GM19468 (cell line): ENCODE results near the gene HOXA10.

Experiments used
- ATAC-seq: cut with Tn5 transposase; IDR thresholded peaks from one replicate; pipeline ENCODE4 v1.9.1; 2021; ENCODE audit warnings: mild to moderate bottlenecking, moderate library complexity, moderate number of reproducible peaks; ENCODE audit not compliant: unreplicated experiment; ENCODE audit errors: extremely low read depth

Gene HOXA10

DNA sequence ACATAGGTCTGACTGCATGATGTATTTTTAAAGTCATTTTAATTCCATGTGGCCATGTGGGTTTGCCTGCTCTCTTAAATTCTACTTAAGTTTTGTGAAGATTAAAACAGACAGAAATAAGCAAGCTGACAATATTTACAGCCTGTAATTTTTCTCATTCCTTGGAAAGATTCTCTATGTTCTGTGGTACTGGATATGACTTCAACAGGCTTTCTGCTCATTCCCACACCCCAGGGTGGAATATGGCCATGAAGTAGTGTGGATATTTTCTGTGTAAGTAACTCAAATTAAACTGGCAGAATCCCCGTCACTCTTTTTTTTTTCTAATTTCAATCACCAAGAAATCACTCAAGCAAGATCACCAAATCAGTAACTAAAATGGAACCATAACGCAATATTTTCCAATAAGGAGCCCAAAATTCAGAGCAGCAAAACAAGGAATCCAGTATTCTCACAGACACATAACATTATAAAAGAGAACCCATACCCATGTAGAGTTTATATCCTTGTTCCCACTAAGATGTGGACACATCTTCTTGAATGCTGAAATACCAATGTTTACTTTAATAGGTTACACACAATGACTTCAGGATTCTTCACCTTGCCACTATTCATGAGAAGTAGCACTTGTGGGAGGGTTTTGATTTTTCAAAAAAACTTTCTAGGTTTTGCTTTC is 36.3 kb downstream of the HOXA10 start:
- no peak for ATAC-seq

DNA sequence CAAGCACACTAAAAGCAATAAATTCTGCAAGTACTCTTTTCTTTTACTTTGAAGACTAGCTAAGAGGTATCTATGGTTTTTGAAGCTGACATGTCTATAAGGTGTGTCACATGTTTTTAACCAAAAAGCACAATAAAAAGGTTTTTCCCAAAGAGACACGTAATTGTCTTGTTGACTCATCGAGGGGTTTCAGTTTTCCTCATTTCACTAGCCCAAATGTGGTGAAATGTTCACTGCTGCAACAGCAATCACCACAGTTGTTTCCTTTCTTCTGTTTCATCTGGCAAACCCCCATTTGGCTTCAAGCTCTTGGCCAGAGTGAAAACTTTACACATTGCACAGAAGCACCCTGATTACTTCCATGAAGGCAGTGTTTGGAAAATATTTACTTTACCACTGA is 39.7 kb downstream of the HOXA10 start:
- ATAC-seq, result no peak

DNA sequence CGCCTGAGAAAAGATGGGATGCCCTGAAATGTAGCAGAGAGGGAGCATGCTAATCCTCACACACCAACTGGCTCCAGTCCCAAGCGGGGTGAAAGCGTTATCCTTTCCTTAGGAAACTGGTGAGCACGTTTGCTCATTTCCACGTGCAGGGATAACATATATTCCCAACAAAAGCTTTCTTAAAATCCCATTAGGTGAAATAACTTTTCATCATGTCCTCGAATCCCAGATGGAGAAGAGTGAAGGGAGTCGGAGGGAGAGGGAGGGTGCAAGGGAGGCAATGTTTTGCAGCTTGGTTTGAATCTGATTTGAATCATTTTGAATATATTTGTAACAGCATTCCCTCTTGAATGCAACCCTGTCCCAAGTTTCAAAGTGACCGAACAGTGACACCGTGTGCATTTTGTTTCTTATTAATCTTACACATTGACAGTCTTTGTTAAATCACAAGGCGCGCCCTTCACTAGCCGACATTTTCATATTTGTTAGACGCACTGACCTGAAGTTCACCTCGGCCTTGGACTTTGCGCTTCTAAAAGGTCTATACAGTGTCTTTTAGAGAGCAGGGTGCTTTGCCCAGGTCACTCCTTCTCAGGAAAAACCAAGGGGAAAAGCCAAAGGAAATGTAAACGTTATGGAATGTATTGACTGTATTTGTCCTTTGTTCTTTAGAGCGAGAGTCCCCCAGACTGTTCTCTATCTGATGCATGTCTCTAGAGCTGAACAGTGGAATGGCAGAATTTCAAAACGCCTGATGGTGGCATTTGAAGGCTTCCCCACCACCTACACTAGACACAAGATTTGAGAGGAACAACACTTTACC is 40.5 kb downstream of the HOXA10 start:
- no peak for ATAC-seq

DNA sequence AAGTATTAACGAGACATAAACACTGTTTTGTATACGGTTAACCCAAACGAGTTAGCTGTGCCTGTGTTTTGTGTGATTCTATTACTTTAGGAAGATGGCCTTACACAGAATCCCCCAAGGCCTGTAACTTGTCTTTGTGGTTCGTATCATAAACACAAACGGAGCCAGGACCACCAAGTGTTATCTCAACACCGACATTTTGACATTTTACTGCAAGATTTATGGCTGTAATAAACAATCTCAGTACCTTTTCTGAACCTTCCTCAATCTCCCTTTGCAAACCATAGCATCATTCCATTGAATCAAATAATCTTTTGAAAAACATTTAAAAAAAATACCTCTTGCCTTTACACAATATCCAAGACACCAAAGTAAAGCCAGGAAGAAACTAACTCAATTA is 41.1 kb downstream of the HOXA10 start:
- no peak for ATAC-seq

DNA sequence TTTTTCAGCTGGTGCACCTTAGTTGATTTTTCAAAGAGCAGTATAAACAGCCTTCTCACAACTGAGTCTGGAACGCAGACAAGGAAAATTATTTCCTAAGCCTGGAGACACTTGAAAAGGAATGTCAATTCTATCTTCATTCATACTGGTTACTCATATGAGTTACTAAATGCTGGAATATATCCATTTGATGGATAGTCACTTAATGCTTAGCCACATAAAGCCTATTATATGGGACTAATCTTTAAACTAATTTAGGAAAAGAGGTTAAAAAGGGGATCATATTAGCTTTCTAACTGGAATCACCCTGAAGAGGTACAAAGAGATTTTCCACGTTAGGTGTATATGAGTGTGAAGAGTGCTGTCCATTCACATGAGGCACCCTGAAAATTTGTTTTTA is 41.9 kb downstream of the HOXA10 start:
- no peak for ATAC-seq

DNA sequence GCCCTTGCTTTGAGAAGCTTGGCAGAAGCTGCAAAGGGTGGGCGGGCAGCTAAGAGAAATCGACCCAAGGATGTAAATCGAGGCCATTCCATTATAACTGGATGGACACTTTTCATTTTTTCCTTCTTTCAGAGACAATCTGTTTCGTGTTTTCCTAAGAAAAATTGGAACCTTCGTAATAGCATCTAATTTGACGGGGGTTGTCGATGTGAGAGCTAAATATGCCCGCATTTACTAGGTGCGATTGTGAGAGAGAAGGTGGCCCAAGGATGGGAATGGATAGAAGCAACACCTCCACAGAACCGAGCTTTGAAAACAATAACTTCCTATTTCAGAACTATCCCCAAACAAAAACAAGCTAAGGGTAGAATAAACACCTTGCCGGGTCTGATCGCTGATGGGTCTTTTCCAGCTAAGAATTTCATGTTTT is 42.7 kb downstream of the HOXA10 start:
- ATAC-seq, result no peak

DNA sequence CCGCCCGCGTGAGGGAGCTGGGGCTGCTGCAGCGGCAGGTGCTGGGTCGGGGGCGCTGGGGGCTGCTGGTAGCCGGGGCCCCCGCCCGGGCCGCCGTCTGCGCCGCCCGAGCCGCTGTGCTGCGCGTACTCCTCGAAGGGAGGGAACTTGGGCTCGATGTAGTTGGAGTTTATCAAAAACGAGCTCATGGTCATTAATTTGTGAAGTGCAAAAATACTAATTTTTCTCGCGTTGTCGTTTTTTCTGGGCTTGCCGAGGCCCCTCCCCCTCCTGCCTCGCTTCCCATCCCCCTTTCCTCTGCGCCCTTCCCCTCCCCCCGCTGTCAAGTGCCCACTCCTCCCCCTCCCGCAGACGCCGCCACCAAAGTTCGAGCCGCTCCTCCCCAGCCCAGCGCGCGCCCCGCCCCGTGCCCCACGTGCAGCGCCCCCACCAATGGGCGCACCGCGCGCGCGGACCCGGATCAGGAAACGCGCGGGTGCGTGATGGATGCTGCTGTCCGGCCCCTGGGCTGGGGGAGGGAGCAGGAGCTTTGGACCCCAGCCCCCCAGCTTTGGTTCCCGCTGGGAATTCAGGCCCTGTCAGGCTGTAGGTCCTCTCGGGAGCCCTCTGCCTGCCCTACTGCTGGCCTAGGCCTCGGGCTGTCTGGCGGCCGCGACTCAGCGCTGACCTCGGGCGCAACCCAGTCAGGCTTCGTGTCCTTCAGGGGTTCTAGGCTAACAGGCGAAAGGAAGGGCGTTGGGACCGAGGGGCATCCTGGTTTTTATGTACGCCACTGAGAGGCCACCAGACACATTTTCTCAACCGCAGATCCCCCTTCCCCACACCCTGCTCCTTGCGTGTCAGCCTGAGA is 43.4 kb downstream of the HOXA10 start, which contains the start of gene HOXA4:
Gene HOXA4, minus strand, starts transcription at position 218 of the 850 bp plus-strand sequence. Its CDS starts 24 bp downstream, at position 194.
- no peak for ATAC-seq

DNA sequence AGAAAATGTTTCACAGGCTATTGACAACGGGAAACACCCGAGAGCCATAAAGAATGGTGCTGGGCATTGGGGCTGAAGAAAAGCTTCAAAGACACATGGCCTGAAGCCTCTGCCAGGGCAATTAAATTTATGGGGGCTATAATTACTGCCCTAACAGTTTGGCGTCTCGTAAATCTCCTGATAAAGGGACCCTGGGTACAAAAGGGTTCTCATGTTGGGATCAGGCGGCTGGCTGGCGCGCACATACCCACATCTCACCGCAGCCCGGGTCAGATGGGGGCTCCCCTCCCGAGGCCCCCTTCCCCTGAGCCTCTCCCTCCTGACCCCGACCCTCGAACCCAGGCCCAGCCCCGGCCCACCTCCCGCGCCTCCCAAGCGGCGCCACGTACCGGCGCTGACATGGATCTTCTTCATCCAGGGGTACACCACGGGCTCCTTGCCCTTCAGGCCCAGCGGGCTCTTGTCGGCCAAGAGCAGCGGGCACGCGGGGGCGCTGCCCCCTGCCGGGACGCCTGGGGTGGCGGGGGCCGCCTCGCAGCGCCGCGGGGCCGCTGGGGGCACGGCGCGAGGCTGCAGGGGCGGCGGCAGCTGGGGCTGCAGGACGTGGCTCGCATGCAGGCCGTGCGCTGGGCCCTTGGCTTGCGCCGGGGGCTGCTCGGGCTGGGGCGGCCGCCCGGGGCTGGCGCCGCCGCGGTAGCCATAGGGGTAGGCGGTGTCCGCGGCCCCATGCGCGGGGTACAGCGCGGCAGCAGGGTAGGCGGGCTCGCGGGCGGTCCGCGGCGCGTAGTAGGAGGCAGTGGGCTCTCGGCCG is 44.2 kb downstream of the HOXA10 start:
- ATAC-seq, result no peak

DNA sequence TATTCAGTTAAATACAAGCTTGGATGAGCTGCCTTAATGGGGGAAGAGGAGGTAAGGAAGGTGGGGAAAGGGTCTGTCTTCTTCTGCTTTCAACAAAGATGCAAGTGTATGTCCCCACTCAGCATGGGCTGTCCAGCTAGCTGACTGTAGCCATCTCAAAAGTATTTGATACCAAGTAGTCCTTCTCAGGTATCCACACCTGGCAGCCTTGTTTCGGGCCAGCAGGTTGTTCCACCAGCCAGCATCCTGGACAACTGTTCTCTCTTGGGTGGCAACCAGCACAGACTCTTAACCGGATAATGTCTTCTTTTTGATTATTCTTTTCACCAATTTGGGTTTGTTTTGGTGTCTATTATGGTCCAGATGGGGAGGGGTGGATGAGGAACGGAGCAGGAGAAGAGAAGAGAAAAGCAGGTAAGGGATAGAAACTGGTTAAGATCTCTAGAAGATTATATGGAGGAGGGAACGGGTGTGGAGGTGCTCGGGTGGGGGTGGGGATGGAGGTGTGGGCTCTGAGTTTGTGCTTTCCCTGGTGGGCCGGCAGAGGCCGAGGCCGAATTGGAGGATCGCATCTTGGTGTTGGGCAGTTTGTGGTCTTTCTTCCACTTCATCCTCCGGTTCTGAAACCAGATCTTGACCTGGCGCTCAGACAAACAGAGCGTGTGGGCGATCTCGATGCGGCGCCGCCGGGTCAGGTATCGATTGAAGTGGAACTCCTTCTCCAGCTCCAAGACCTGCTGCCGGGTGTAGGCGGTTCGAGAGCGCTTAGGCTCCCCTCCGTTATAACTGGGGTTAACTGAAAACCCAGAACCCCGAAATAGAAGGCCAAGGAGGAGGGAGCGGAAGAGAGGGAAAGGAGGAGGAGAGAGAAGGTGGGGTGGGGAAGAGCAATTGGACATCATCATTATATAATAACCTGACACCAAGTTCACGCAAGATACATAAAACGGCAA is 45.1 kb downstream of the HOXA10 start:
- no peak for ATAC-seq

DNA sequence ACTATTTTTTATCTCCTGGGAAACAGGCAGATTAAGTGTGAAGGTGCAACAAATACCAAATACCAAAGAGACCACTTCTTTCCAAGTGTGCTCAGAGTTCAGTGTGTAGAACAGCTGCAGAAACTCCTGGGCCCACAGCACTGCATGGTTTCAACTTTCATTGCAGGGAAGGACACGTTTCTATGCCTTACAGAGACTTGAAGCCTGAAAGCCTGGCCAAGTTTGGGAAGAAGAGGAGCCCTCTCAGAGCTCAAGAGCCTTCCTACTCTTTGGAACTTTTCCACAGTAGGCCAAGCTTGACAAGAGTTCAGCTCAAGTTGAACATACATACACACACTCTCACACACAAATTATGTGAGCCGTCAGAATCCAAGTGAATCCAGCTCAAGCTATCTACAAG is 46.1 kb downstream of the HOXA10 start:
- no peak for ATAC-seq

DNA sequence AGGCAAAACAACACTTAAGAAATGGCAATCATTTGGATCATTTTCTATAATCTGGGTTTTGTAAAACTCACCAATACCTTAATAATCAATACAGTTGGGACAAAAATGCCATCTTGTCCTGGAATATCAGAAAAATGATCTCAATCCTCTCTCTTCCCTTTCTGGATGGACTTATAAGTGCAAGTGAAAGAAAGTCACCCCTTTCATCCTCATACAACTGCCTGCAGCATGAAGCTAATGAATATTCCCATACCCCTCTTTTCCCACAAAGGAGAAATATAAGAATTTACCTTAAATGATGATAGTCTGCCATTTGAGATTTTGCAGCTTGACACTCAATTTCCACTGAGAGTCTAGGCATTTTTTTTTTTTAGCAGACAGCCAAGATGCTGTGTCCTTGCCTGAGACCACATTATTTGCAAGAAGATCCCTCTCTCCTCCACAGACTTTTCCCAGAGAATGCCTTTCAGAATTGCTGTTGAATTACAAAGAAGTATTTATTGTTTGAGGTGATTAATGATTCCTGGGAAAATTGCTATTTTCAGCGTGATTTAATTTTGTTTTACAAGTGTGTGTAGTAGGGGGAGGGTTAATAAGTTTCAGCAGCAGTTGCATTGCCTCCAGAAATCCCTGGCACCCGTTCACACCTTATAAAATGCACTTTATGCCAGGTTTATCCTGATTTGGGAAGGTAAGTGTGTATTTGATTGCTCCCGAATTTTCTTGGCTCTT is 47.4 kb downstream of the HOXA10 start:
- no peak for ATAC-seq

DNA sequence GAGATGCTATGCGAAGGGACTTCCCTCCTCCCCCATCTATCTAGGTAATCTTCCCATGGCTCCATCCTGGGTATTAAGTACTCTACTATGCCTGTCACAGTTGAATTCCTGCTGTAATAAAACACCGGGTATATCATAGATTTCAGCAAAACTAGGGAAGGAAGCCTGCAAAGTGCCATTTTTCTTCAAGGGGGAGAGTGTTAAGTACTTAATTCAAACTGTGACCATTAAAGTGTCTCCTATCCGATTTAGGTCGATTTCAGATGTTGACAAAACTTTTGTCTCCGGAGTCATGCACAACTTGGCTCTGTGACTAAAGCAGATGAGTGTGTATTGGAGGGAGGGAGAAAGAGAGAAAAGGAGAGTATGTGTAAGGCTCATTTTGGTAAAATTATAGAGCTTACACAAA is 48.1 kb downstream of the HOXA10 start:
- ATAC-seq, result no peak

DNA sequence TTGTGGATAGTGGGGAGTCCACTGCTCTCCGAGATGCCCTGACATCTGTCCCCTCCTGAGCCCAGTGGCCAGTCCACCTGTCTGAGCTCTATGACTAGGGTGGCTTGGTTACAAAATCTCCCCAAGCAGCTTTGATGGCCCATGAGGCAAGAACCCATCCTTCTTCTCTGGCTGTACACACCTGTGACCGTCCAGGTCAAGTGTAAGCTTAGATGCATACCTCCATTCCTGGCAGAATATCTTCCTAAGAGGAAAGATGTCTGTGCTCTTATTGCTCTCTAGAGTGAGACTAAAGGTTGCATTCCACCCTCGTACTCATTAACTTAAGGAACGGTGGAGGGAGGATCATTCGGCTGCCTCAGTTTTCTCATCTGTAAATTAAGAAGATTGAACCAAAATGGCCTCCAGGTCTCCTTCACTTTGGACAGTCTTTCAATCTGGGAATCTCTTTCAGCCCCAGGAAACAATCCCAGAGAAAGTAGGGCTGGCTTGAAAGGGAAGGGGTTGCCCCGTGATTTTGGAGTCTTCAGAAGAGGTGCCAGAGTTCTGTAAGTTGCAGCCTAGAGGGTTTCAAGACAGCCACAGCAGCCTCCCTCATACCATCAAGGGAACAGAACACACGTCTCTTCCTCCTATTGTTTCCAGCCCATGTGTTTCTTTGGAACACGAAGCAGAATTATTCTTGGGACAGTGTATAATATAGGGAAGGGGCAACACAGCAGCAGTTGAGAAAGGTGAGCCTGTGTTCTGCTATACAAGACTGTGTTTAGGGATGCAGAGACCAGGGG is 49.0 kb downstream of the HOXA10 start:
- no peak for ATAC-seq

DNA sequence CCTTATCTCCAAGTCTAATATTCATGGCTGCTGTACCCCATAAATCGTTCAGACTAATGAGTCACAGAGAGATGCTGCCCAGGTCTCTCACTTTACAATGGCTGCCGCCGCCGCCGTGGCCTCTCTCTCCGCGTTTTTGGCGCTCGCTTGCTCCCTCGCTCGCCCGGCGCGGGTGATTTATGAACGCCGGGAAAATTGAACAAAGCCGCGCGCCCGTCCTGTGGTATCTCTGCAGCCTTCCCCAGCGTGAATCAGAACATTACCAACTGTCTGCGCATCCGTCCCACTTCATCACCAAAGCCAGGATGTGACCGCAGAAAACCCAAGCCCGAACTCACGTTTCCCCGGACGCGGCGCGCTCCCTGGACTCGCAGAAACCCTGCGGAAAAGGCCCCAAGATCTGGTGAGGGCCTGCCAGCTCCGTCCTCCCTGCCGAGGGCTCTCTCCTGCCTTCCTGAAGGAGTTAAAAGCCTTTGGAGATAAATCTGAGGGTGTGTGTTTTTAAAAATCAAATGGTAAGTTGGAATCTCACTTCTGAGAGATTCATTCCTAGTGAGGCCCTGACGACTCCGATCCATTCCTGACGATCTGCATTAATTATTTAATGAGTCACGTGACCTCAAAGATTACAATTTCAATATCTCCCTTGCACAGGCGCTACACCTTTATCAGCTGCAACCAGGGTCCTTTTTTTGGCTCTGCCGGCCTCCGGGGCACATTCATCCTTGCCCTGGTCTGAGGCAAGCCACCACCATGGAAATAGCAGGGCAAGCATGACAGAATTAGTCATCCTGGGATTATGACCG is 49.8 kb downstream of the HOXA10 start:
- no peak for ATAC-seq

DNA sequence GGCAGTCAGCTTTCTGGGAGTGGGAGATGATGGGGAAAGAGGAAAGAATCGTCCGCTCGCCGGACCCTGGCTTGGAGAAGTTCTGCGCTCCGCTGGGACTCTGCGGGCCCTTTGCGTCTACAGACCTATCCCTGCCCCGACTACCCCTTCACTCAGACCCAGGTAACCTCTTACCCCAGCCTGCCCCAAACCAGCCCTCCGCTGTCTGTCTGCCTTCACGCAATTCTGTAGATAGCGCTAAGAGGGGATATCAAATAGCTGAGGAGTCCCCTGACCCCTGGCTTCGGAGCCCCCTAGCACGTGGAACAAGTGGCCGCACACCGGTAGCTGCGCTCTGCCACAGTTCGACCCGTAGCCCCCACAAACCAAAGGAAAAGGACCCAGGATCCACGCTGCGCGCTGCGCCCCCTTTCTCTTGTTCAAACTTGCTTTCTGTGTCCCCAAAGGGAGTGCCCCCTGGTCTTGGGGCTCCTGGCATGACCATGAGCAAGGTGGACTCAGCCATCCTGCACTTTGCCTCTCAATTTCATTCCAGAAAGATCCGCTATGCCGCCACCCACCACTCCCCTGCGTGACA is 50.6 kb downstream of the HOXA10 start:
- no peak for ATAC-seq

DNA sequence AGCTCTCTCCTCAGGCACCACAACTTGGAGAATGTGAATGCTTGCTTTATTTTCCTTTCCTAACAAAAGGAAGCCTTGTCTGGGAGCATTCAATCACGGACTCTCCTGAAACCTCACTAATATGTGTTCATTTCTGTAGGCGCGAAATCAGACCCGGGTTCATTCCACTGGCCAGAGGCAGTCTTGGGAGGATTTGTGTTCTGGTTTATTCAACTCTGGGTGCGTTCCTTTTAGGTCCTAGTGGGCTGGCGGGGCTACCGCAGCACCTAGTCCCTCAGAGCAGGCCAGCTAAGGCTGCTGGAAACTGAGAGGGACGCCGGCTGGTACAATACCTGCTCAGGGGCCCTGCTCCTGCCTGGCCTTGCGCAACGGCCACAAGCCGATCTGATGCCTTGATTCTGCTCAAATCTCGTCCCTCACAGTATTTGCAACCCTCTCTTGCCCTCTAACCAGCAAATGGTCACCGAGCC is 51.1 kb downstream of the HOXA10 start:
- ATAC-seq, result no peak
